Fibroblast of mammary gland (primary cell): ENCODE data around the gene PRSS8.
"Not testable (repeated sequence)": the region's sequence is repeated elsewhere in the genome, so short reads cannot be mapped to it uniquely, and the experiment has no call there.

Experiments used
- DNase-seq: peaks from one replicate; pipeline ENCODE4 v3.0.0-alpha.2; 2010; ENCODE audit warnings: low read depth
- H3K4me3 ChIP-seq: 2 replicates; pipeline ENCODE4 v1.5.1; 2011; ENCODE audit warnings: low read depth, mild to moderate bottlenecking, low read length, moderate library complexity; ENCODE audit not compliant: control insufficient read depth
- CTCF ChIP-seq: conservative IDR thresholded peaks from 2 replicates; pipeline ENCODE4 v1.5.1; 2011; ENCODE audit warnings: low read depth, low read length, inconsistent platforms; ENCODE audit not compliant: control insufficient read depth, insufficient read depth

PRSS8 gene

GRCh38 chr16:31149894-31150890, 14.7 kb upstream of the PRSS8 start, which contains the start of gene PRSS36:
TSS of gene PRSS36 (minus strand) at chr16:31150066. CDS start at chr16:31150035, 31 bp downstream.
- no peak for TF ChIP-seq CTCF
- H3K4me3 ChIP-seq, result no peak within 1 kb of the TSS
- no peak for DNase-seq

GRCh38 chr16:31149332-31149731, 13.8 kb upstream of the PRSS8 start:
- no peak for DNase-seq
- no peak for TF ChIP-seq CTCF
- H3K4me3 ChIP-seq, result no peak overlapping the region

- H3K4me3 ChIP-seq, result no peak overlapping the region
- no peak for DNase-seq
- TF ChIP-seq CTCF, result no peak
Observed at GRCh38 chr16:31148896-31149295, 13.4 kb upstream of the PRSS8 start.

- TF ChIP-seq CTCF, result no peak
- no peak overlapping the region for H3K4me3 ChIP-seq
- DNase-seq, result no peak
Observed at GRCh38 chr16:31148281-31148728, 12.8 kb upstream of the PRSS8 start.

- no peak for DNase-seq
- no peak for TF ChIP-seq CTCF
- H3K4me3 ChIP-seq, result no peak overlapping the region
Observed at GRCh38 chr16:31147574-31147973, 12.0 kb upstream of the PRSS8 start.

- H3K4me3 ChIP-seq, result no peak overlapping the region
- TF ChIP-seq CTCF, result no peak
- no peak for DNase-seq
Observed at GRCh38 chr16:31145398-31145990, 10.0 kb upstream of the PRSS8 start.

- DNase-seq, result peak; percentile 47
- not testable (repeated sequence) for H3K4me3 ChIP-seq
Observed at GRCh38 chr16:31144418-31144817, 8.9 kb upstream of the PRSS8 start.
